ENCODE measurements around the gene KCTD10. TPM values are rescaled to one million over a fixed set of nuclear protein-coding genes. Genes with fewer than 3 reads are reported as not detected.

KCTD10 gene
- total RNA-seq, 2 donors from 2014 or later, result 34.4 to 55.9 TPM

GRCh38 chr12:109436188-109436560 lies 40.9 kb downstream of the KCTD10 start:
- no peak for DNase-seq (ENCODE audit: low spot score)
- Histone ChIP-seq H3K4me1 (peaks cover 0 to 12% of the 10 kb centered on the region in 2 donors), H3K4me3 (no peak overlapping the region), H3K27ac (no peak overlapping the region), H3K9me3 (no peaks in the 10 kb centered on the region), H3K36me3 (no peaks in the 10 kb centered on the region), H3K27me3 (no peaks in the 10 kb centered on the region)
- no peak for TF ChIP-seq CTCF (IDR thresholded peaks at IDR 0.05)

GRCh38 chr12:109435428-109436187 lies 41.5 kb downstream of the KCTD10 start:
- H3K36me3 ChIP-seq, result no peaks in the 10 kb centered on the region

GRCh38 chr12:109434582-109434981 lies 42.5 kb downstream of the KCTD10 start:
- Histone ChIP-seq H3K36me3 (no peaks in the 10 kb centered on the region), H3K9me3 (no peaks in the 10 kb centered on the region), H3K27me3 (no peaks in the 10 kb centered on the region), H3K27ac (no peak overlapping the region), H3K4me3 (no peak overlapping the region), H3K4me1 (peaks cover 0 to 12% of the 10 kb centered on the region in 2 donors)
- TF ChIP-seq CTCF (IDR thresholded peaks at IDR 0.05), result no peak
- no peak for DNase-seq (ENCODE audit: low spot score)

More at GRCh38 chr12:109435428-109436187, 41.5 kb downstream of the KCTD10 start:
- no peaks in the 10 kb centered on the region for H3K9me3 ChIP-seq
- no peak overlapping the region for H3K4me3 ChIP-seq
- no peak for TF ChIP-seq CTCF (IDR thresholded peaks at IDR 0.05)
- H3K27me3 ChIP-seq, result no peaks in the 10 kb centered on the region
- H3K4me1 ChIP-seq, result peaks cover 0 to 12% of the 10 kb centered on the region in 2 donors
- H3K27ac ChIP-seq, result no peak overlapping the region
- no peak for DNase-seq (ENCODE audit: low spot score)

- H3K4me3 ChIP-seq, result no peak overlapping the region
- H3K9me3 ChIP-seq, result no peaks in the 10 kb centered on the region
- DNase-seq (ENCODE audit: low spot score), result no peak
- peak in 1 of 2 donors; percentile 25 for TF ChIP-seq CTCF (IDR thresholded peaks at IDR 0.05)
- no peaks in the 10 kb centered on the region for H3K27me3 ChIP-seq
- no peaks in the 10 kb centered on the region for H3K36me3 ChIP-seq
- H3K27ac ChIP-seq, result no peak overlapping the region
- peaks cover 0 to 12% of the 10 kb centered on the region in 2 donors for H3K4me1 ChIP-seq
These were observed 43.5 kb downstream of the KCTD10 start for GRCh38 chr12:109433618-109434017.

GRCh38 chr12:109432842-109433304 lies 44.2 kb downstream of the KCTD10 start:
- Histone ChIP-seq H3K36me3 (no peaks in the 10 kb centered on the region), H3K27me3 (no peaks in the 10 kb centered on the region), H3K27ac (peak overlapping the region in 1 of 2 donors; percentile 6), H3K9me3 (no peaks in the 10 kb centered on the region), H3K4me1 (peaks cover 0 to 12% of the 10 kb centered on the region in 2 donors), H3K4me3 (no peak overlapping the region)
- peak; percentile 54 to 87 for TF ChIP-seq CTCF (IDR thresholded peaks at IDR 0.05)
- peak; percentile 91 for DNase-seq (ENCODE audit: low spot score)

Data from right atrium auricular region (tissue), 2 donors.